NCI-H187 treated with DMSO at 0.1 percent for 48 hours (cell line): ENCODE results near the gene RBM4.
"Not testable (repeated sequence)": the region's sequence is repeated elsewhere in the genome, so short reads cannot be mapped to it uniquely, and the experiment has no call there.

Experiments used
- DNase-seq: peaks from one replicate; lab custom pipeline; 2025; lab: John Stamatoyannopoulos, UW

The RBM4 gene, protein sequence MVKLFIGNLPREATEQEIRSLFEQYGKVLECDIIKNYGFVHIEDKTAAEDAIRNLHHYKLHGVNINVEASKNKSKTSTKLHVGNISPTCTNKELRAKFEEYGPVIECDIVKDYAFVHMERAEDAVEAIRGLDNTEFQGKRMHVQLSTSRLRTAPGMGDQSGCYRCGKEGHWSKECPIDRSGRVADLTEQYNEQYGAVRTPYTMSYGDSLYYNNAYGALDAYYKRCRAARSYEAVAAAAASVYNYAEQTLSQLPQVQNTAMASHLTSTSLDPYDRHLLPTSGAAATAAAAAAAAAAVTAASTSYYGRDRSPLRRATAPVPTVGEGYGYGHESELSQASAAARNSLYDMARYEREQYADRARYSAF

DNA sequence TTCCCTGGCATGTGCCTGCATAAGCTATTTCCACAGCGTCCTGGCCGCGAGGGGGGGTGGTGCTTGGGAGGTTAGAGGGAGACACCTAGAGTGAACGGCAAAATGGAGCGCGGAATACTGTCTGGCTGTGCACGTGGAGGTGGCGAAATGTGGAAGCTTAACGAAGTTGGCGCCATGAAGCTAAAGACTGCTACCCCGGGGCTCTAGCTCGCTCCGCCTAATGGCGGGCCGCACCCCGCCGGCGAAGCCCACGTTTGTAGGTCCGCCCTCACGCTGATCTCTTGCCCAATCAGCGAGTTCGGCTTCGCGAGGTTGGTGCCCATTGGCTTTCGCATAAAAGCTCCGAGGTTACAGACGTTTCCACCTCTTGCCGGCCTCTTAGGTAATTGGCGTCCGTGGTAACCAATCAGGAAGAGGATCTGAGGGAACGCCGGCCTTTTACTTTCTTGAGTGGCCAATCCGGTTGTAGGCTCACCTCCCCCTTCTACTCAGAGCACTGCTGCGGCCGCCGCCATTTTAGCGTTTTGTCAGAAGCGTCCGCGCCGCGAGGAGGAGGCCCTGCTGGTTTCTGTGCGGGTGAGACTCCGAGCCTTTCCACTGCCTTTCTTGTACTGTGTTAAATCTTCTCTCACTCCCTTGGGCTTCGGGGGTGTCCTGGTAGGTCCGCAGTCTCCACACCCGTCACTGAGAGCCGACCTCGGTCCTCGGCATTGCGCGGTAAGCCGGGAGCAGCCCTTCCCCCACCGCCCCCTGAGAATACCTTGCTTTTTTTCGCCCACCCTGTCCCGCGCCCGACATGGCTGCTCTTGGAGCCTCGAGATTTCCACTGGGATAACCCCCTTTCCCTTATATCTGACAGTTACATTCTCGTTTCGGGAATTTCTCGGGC is at the start of gene RBM4:
TSS of gene RBM4 (plus strand) at position 527 of the 889 bp plus-strand sequence. CDS start 1,009 bp downstream, outside the sequence.
- DNase-seq: peak; percentile 96

DNA sequence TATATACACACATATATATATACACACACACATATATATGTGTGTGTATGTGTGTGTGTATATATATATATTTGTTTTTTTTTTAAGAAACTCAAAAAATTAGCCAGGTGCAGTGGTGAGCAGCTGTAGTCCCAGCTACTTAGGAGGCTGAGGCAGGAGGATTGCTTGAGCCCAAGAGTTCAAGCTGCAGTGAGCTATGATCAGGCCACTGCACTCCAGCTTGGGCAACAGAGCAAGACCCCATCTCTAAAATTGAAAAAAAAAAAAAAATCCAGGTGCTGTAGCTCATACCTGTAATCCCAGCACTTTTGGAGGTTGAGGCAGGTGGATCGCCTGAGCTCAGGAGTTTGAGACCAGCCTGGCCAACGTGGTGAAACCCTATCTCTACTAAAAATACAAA is 49.2 kb upstream of the RBM4 start:
- DNase-seq: not testable (repeated sequence)

DNA sequence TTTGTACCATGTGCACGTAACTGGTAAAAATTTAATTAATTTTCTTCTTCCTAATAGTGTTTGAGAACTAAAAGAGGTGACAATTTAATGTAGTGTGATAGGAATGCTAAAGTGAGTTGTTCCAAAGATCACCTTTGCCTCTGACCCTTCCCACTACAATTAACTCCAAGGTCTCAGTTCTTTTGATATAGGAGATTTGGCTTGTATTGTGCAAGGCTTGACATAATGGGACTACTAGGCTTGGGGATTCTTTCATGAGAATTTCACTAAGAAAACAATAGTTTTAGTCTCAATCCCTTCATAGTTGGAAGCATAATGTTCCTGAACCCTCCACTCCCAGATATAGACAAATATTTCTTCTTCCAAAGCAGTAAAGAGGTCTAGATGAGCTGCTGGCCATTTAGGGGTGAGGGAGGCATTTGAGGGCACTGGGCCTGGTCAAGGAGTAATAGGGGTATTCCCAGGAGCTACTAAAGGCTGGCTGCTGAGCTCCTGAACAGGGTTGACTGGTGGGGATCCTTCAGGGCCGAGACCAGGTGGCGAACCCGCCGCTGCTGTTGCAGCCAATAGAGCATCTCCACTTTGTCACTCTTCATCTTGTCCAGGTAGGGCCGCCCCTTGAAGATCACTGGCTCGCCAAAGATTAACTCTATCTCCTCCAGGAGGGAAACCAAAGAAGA is 48.4 kb upstream of the RBM4 start:
- no peak for DNase-seq

DNA sequence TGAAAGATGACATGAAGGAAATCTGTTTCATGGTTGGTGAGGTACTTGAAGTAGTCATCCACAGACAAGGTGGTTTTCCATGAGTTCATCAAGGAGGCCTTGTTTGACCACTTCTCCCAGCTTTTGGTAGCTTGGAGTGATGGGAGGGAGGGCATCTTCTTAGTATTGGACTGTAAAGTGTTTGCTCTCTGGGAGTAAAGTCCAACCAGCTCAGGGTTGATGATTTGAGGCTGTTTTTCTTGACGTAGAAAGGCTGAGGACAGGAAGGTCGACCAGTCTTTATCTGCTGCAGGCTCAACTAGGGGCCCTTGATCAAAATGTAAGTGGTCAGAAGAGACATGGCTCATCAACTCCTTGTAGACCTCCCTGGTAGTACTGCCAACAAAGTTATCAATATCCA is 47.3 kb upstream of the RBM4 start:
- no peak for DNase-seq

DNA sequence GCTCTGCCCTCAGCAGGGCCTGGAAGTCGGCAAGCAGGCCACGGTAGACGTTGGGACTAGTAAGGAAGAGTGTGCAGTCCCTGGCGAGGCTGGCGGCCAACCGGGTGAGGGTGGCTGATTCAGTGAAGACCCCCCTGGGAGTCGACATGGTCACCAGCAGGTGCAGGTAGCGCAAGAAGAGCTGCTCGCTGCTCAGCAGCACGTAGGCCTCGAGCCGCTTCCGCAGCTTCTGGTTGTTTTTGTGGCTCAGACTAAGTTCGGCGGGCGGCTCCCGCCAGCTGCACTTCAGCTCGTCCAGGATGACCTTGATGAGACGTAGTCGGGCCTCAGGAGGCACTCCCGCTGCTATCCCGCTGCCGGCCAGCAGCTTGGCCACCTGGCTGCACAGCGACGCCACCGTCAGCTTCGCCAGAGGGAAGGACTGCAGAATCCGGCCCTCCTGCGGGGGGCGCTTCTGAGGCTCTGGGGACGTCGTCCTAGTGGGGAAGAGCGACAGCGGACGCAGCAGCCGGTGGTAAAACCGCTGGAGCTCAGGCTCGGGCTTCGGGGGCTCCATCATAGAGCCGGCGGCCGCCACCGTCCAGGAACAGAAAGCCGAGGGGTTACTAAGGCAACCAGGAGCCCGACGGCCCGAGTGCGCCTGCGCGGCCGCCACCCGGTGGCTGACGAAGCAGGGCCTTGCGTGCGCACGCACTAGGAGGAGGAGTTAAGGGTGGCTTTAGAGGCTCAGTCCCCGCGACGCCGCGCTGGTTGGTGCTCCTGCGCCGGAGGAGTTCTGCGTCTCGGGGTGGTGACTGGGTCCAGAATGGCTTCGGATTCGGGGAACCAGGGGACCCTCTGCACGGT is 45.8 kb upstream of the RBM4 start, which contains the start of the genes CCDC87 and CCS:
TSS of gene CCDC87 (minus strand) at position 607 of the 846 bp plus-strand sequence. CDS start at position 559, 48 bp downstream.
TSS of gene CCS (plus strand) at position 729 of the 846 bp plus-strand sequence. CDS start at position 806, 77 bp downstream.
- peak; percentile 65 for DNase-seq

DNA sequence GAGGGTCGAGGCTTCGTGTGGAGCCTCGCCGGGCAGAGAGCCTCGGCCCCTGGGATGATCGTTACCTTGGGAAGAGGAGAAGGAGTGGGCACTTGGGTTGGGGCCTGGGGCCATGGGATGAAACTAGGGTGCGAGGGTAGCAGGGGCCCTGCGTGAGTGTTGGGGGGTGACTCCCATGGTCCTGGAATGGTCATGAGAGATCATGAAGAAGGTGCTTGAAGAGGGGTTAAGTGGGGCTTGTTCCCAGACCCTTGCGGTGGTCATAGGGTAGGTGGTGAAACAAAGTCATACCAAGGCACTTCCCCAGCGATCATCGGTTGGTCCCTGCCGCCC is 45.2 kb upstream of the RBM4 start:
- no peak for DNase-seq

DNA sequence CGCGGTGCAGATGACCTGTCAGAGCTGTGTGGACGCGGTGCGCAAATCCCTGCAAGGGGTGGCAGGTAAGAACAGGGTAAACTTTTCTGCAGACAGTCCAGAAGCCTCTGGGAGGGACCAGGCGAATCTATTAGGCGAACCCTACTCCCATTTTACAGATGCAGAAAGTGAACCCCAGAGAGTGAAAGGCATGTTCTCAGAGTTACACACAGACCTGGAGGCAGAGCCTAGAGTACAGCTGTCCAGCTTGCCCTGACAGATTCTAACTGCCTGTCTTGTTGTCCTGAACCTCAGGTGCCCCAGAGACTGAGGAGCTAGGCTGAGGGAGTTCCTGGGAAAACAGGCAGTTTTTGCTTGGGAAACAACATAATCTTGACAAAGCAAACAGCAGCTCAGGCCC is 44.9 kb upstream of the RBM4 start:
- DNase-seq: no peak

DNA sequence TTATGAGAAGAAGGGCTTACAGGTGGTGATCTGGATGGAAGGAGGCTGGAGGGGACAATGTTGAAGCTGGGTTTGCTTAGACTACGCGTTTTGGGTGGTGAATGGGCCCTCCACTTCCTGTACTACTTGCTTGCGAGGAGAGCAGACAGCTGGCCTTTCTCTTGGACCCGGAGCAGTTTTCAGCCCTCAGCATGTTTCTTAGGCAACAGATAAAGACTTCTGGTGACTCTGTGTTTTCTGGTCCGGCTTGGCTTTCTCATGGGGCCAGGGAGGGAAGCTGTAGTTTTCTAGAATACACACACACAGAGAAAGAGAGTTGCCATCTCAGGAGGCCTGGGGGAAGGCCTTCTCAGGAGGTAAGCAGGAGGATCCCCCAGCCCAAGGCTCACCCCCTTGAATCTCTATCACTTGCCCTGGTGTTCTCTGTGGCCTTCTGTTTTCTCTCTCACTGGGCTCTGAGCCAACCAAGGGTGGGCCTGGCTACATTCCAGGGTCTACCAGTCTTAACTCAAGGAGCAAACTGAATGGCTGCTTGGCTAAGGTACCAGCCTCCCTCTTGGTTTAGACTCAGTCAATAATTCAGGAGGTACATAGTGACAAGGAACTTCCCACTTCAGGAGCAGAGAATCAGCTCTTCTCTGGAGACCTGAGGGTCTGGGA is 43.1 kb upstream of the RBM4 start:
- DNase-seq: no peak

DNA sequence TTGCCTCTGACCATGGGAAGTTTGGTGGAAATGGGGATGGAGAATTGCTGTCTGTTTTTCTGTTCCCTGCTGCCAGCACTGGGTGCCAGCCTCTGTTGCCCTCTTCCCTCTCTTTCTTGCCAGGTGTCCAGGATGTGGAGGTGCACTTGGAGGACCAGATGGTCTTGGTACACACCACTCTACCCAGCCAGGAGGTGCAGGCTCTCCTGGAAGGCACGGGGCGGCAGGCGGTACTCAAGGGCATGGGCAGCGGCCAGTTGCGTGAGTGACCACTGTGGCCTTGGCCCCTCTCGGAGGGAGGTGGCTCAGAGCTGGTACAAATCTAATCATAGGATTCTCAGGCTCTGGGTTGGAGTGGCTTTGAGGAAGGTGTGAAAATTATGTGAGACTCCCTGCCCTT is 39.5 kb upstream of the RBM4 start:
- no peak for DNase-seq

DNA sequence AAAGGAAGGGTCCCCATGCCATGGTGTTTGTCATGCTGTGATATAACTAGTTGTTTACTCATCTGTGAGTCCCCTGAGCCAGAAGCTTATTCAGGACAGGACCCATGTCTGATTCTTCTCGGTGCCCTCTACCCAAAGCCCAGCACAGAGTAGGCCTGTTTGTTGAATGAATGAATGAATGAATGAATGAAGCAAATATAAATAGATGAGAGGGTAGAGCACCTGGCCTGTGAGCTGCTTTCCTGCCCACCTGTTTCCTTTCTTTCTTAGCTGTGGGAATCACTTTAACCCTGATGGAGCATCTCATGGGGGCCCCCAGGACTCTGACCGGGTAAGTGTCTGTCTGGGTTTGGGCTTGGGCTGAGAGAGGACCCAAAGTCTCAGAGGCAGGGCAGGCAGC is 38.3 kb upstream of the RBM4 start:
- DNase-seq: no peak

DNA sequence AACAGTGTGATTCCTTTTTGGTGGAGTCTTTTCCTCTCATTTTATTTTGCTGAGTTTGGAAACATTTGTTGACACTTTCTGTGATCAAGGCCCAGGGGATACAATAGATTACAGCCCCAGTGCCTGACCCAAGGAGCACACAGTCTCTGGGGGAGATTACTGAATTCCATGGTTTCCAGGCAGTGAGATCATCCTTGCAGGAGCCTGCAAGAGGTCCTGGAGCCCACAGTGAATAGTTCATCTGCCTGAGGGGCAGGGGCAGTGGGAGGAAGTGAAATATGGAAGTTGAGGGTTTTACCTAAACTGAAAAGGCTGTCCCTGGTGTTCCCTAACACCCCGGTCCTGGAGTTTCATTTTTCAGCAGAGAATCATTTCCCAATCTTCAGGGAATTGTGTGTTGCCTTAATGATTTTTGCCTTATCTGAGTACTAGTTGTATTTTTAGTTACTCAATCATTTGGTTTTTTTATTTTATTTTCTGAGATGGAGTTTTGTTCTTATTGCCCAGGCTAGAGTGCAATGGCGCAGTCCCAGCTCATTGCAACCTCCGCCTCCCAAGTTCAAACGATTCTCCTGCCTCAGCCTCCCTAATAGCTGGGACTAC is 37.8 kb upstream of the RBM4 start:
- no peak for DNase-seq

DNA sequence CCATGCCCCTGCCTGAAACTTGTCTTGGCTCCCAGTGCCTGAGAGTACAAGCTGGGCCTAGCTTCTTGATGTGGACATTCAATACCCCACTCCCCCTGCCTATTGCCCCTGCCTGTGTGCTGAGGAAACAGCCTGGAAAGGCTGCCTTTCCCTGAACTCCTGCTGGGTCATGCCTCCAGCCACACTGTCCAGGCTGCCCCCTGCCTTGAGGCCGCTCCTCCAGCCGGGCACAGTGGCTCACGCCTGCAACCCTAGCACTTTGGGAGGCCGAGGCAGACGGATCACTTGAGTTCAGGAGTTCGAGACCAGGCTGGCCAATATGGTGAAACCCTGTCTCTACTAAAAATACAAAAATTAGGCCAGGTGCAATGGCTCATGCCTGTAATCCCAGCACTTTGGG is 35.4 kb upstream of the RBM4 start:
- DNase-seq: no peak

DNA sequence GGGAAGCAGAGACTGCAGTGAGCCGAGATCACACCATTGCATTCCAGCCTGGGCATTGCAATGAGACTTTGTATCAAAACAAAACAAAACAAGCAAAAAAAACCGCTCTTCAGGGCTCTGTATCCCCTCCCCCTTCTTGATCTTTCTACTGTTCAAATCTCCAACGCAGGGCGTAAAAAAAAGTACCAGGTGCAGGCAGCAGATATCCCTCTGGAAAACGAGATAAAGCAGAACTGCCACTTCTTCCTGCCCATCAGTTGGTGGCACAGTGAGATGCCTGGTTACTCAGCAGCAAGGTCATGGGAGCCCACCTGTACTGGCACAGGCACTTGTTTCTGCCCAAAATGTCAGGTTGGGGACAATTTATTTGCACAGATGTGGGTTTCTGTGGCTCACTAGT is 34.3 kb upstream of the RBM4 start:
- no peak for DNase-seq

DNA sequence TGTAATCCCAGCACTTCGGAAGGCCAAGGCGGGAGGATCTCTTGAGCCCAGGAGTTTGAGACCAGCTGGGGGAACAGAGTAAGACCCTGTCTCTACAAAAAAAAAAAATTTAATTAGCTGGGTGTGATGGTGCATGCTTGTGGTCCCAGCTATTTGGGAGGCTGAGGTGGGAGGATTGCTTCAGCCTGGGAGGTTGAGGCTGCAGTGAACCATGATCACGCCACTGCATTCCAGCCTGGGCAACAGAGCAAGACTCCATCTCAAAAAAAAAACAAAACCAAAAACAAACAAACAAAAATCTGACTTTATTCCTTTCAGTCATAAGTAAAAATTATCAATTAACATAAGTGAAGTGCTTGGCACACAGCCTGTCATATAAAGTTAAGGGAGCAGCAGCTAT is 31.9 kb upstream of the RBM4 start:
- DNase-seq: not testable (repeated sequence)

DNA sequence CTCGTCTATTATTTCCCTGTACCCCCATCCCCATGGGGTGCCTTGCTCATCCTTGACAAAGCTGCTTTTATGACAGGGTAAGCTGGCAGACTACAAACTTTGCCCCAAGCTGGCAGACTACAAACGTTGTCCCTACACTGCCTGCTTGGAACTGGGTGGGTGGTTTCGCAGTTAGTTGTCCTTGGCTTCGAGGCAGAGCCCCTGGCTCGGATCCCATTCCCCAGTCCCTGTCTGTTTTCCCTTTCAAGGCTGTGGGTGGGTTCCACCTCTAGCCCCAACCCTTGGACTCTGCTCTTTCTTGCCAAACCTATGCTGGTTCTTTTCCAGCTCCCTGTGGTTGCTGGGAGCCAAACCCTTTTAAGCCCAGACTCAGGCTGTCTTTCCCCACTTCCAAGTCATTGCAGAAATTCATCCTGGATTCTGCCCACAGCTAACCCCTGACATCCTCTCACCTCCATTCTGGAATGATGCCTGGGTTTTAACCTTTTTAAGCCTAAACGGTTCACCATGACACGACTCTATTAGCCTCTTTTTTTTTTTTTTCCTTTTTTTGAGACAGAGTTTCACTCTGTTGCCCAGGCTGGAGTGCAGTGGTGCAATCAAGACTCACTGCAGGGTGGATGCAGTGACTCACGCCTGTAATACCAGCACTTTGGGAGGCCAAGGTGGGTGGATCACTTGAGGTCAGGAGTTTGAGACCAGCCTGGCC is 31.2 kb upstream of the RBM4 start:
- DNase-seq: no peak

DNA sequence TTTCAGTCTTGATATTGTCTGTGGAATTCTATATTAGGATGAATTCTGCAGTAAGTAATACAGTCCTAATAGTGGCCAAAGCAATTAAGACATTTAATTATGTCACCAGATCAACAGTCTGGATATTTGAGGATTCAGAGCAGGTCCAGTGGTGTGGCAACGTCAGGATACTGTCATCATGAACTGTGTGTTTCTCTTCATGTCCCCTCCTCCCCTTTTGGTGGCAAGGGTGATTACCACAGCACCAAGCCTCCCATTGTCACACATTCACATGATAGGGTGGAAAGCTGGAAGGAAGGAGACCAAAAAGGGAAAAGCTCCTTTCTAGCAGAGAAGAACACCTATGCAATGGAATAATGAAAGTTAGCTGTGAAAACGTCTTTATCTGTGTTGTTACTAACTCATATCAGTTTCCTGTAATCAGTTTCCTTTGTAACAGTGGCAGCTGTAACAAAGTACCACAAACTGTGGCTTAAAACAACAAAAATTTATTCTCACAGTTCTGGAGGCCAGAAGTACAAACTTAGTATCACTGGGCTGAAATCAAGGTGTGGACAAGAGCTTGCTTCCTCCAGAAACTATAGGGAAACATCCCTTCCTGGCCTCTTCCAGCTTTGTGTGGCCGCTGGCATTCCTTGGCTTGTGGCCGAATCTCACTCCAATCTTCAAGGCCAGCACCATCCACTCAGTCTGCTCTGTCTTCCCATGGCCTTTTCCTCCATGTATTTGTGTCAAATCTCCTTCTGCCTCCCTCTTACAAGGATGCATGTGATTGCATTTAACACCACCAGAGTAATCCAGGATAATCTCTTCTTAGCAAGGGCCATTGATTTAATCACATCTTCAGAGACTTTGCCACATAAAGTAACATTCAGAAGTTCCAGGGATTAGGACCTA is 28.5 kb upstream of the RBM4 start:
- no peak for DNase-seq

DNA sequence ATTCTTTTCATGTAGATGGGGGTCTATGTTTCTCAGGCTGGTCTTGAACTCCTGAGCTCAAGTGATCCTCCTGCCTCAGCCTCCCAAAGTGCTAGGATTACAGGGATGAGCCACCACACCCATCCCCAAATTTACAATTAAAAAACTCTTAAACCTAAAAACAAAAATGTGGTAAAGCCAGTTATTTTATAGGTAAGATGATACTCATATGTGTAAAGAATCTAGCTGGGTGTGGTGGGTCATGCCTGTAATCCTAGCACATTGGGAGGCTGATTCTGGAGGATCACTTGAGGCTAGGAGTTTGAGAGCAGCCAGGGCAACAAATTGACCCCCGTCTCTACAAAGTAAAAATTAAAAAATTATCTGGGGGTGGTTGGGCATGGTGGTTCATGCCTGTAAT is 26.0 kb upstream of the RBM4 start:
- no peak for DNase-seq

DNA sequence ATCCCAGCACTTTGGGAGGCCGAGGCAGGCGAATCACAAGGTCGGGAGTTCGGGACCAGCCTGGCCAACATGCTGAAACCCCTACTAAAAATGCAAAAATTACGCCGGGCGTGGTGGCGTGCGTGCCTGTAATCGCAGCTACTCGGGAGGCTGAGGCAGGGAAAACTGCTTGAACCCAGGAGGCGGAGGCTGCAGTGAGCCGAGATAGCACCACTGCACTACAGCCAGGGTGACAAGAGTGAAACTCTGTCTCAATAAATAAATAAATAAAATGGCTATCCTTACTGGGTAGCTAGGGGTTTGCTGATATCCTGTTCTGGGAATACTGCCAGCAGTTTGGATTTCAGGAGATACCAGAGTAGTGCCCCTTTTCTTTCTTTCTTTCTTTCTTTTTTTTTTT is 24.4 kb upstream of the RBM4 start:
- DNase-seq: no peak
